Brain microvascular endothelial cell (primary cell): ENCODE results near the gene DCD.
"Not testable (repeated sequence)": the region's sequence is repeated elsewhere in the genome, so short reads cannot be mapped to it uniquely, and the experiment has no call there.

Experiments
- DNase-seq: peaks from one replicate; pipeline ENCODE4 v3.0.0-alpha.2; 2020
- H3K27ac ChIP-seq: fragments of 250-450 bp; sonication (Bioruptor Pico); 2 replicates; pipeline ENCODE4 v1.5.1; 2020; ENCODE audit warnings: mild to moderate bottlenecking, moderate library complexity
- H3K27me3 ChIP-seq: fragments of 250-450 bp; sonication (Bioruptor Pico); replicated peaks from 2 replicates; pipeline ENCODE4 v1.5.1; 2020; ENCODE audit warnings: mild to moderate bottlenecking
- H3K36me3 ChIP-seq: fragments of 250-450 bp; sonication (Bioruptor Pico); replicated peaks from 2 replicates; pipeline ENCODE4 v1.5.1; 2020; ENCODE audit warnings: mild to moderate bottlenecking
- H3K4me3 ChIP-seq: 2 replicates; pipeline ENCODE4 v1.5.1; 2011; ENCODE audit warnings: low read depth, mild to moderate bottlenecking, control low read depth, low read length, moderate library complexity
- in situ Hi-C: cut with HindIII; loops from 2 replicates; pipeline ENCODE4 v1.10.0; 2017; ENCODE audit warnings: low sequenced_read_pairs, low pct_ligation_motif_present
- TF ChIP-seq, protein P1 (sequence below): IDR thresholded peaks from 2 replicates; pipeline ENCODE4 v1.5.1; 2011; ENCODE audit warnings: low read depth, mild to moderate bottlenecking, moderate library complexity, low read length, control low read depth, inconsistent platforms; ENCODE audit errors: missing control alignments

DCD gene

GRCh38 chr12:54650889-54651288 is 2.7 kb upstream of the DCD start:
- no peaks in the 10 kb centered on the region for H3K27me3 ChIP-seq
- no peaks in the 10 kb centered on the region for H3K36me3 ChIP-seq
- DNase-seq = no peak
- no peak overlapping the region for H3K27ac ChIP-seq
- H3K4me3 ChIP-seq = no peak overlapping the region
- TF ChIP-seq, protein P1, sequence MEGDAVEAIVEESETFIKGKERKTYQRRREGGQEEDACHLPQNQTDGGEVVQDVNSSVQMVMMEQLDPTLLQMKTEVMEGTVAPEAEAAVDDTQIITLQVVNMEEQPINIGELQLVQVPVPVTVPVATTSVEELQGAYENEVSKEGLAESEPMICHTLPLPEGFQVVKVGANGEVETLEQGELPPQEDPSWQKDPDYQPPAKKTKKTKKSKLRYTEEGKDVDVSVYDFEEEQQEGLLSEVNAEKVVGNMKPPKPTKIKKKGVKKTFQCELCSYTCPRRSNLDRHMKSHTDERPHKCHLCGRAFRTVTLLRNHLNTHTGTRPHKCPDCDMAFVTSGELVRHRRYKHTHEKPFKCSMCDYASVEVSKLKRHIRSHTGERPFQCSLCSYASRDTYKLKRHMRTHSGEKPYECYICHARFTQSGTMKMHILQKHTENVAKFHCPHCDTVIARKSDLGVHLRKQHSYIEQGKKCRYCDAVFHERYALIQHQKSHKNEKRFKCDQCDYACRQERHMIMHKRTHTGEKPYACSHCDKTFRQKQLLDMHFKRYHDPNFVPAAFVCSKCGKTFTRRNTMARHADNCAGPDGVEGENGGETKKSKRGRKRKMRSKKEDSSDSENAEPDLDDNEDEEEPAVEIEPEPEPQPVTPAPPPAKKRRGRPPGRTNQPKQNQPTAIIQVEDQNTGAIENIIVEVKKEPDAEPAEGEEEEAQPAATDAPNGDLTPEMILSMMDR = no peak
- in situ Hi-C loops = no loop called here

DNA sequence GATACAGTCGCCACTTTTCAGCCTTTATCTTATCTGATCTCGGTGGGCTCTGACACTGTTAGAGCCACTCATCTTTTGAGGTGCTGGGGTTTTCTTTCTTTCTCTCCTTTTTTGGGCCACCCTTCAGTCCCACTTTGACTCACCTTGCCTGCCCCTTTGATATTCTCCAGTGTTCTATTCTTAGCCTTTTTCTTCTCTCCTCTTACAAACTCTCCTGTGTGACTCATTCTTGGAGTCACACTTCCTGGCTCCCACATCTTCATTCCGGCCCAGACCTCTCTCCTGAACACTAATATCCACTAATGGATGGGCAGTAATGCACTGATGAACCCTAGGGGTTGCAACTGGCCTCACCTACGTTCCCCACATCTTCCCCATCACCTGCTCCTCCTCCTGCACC is 2.2 kb upstream of the DCD start:
- no peaks in the 10 kb centered on the region for H3K36me3 ChIP-seq
- TF ChIP-seq, protein P1 = no peak
- no peak for DNase-seq
- in situ Hi-C loops = no loop called here
- no peak overlapping the region for H3K4me3 ChIP-seq
- H3K27ac ChIP-seq = no peak overlapping the region
- H3K27me3 ChIP-seq = no peaks in the 10 kb centered on the region

DNA sequence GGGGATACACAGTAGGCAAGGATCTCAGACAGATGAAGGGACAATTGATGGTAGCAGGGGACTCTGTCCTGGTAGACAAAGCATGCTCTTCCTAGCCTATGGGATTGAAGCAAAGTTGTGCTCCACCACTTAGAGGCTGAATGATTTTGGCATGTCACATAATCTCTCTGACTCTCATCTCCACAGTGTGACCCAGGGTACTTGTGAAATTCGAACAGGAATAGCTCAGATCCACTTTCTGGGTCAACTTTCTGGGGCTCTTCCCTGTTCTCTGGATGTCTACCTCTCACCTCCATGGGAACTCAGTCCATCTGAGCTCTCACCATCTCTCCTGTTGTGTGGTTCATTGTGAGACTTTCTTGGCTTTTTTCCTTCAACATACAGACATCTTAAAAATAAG is 1.7 kb upstream of the DCD start:
- in situ Hi-C loops = no loop called here
- Histone ChIP-seq H3K27ac (no peak overlapping the region), H3K4me3 (no peak overlapping the region), H3K36me3 (no peaks in the 10 kb centered on the region), H3K27me3 (no peaks in the 10 kb centered on the region)
- TF ChIP-seq, protein P1 = no peak
- DNase-seq = no peak

DNA sequence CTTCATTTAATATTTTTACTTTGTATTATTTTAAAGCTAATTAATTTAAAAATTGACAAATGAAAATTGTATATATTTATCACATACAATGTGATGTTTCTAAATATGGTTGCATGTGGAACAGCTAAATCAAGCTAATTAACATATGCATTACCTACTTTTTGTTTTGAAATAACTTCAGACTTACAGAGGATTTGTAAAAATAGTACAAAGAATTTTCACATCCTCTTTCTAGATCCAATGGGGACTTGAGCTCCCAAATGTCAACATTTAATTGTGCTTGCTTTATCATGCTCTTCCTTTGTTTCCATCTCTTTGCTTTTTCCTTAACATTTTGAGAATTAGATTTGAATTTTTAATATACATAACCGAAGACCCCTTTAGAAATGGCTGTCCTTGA is 6.6 kb downstream of the DCD start:
- TF ChIP-seq, protein P1 = no peak
- Histone ChIP-seq H3K4me3 (no peak overlapping the region), H3K27me3 (no peaks in the 10 kb centered on the region), H3K36me3 (no peaks in the 10 kb centered on the region), H3K27ac (no peak overlapping the region)
- in situ Hi-C loops = no loop called here
- DNase-seq = no peak

- TF ChIP-seq, protein P1 = no peak
- H3K27ac ChIP-seq = no peak overlapping the region
- H3K27me3 ChIP-seq = no peaks in the 10 kb centered on the region
- no peak for DNase-seq
- no peak overlapping the region for H3K4me3 ChIP-seq
- H3K36me3 ChIP-seq = no peaks in the 10 kb centered on the region
- in situ Hi-C loops = no loop called here
These were observed 7.1 kb downstream of the DCD start for GRCh38 chr12:54641089-54641488.

GRCh38 chr12:54639112-54639511 is 9.1 kb downstream of the DCD start:
- in situ Hi-C loops, H3K27me3 ChIP-seq, DNase-seq, H3K27ac ChIP-seq, H3K36me3 ChIP-seq, H3K4me3 ChIP-seq: not testable (repeated sequence)

GRCh38 chr12:54634795-54635194 is 13.4 kb downstream of the DCD start, which contains the start of gene LACRT:
Gene LACRT (minus strand): TSS chr12:54634895. CDS start chr12:54634841, 54 bp downstream.
- DNase-seq = no peak
- in situ Hi-C loops = no loop called here
- TF ChIP-seq, protein P1 = no peak
- Histone ChIP-seq H3K4me3 (no peak within 1 kb of the TSS), H3K27ac (no peak within 1 kb of the TSS), H3K27me3 (no peaks in the 10 kb centered on the region), H3K36me3 (no peaks in the 10 kb centered on the region)
